Panc1 (cell line): ENCODE results near the gene DYRK1A. TPM values are rescaled to one million over a fixed set of nuclear protein-coding genes. Genes with fewer than 3 reads are reported as not detected.

Experiments used
- ATAC-seq: fragments of 200-7000 bp; cut with Tn5 transposase; 2 replicates; pipeline ENCODE4 v1.9.1; 2020; ENCODE audit warnings: mild to moderate bottlenecking, moderate library complexity
- BruUV-seq: library from RNA; stranded (reverse); fragments of 400-500 nt; replicated peaks from 2 replicates; lab custom pipeline; 2021; lab: Mats Ljungman, UMichigan
- CTCF ChIA-PET: fragments of 300-600 bp; sonication (Branson Sonifier 250); formaldehyde crosslinking; loops from one replicate; lab custom pipeline; 2022; ENCODE audit warnings: antibody characterized with exemption; lab: Charles Lee
- POLR2A ChIA-PET: fragments of 300-600 bp; sonication (Branson Sonifier 250); formaldehyde crosslinking; loops from one replicate; lab custom pipeline; 2022; ENCODE audit warnings: antibody characterized with exemption; lab: Charles Lee
- DNase-seq: peaks from one replicate; pipeline ENCODE4 v3.0.0-alpha.2; 2010; ENCODE audit warnings: low read depth, low spot score
- H3K27ac ChIP-seq: 2 replicates; pipeline ENCODE4 v1.5.1; 2011; ENCODE audit warnings: mild to moderate bottlenecking, low read length, inconsistent platforms
- H3K27me3 ChIP-seq: fragments of 200-500 bp; sonication (Bioruptor generic); 2 replicates; pipeline ENCODE4 v1.6.0; 2014; ENCODE audit warnings: low read length, inconsistent platforms; ENCODE audit not compliant: control insufficient read depth, insufficient read depth
- H3K36me3 ChIP-seq: fragments of 200-500 bp; sonication (Bioruptor generic); 2 replicates; pipeline ENCODE4 v1.5.1; 2014; ENCODE audit warnings: inconsistent platforms, mild to moderate bottlenecking, low read length, moderate library complexity; ENCODE audit not compliant: control insufficient read depth, insufficient read depth
- H3K4me1 ChIP-seq: 2 replicates; pipeline ENCODE4 v1.5.1; 2011; ENCODE audit warnings: inconsistent platforms, mild to moderate bottlenecking, low read length, moderate library complexity; ENCODE audit not compliant: control insufficient read depth, insufficient read depth
- H3K4me3 ChIP-seq, 2 experiments: 2 replicates each; pipeline ENCODE4 v1.5.1; 2011 to 2012; ENCODE audit warnings: low read depth in 2 of 2, low read length in 2 of 2, mild to moderate bottlenecking in 2 of 2, inconsistent platforms in 1 of 2, moderate library complexity in 1 of 2
- H3K9me3 ChIP-seq: fragments of 200-500 bp; sonication (Bioruptor generic); 2 replicates; pipeline ENCODE4 v1.5.1; 2014; ENCODE audit warnings: low read depth, mild to moderate bottlenecking, inconsistent platforms, low read length, moderate library complexity; ENCODE audit not compliant: control insufficient read depth, insufficient read depth
- POLR2AphosphoS5 ChIP-seq: IDR thresholded peaks from 2 replicates; pipeline ENCODE4 v1.6.1; 2012; ENCODE audit warnings: mild to moderate bottlenecking, low read depth, low read length, moderate library complexity
- SIN3A ChIP-seq: IDR thresholded peaks from 2 replicates; pipeline ENCODE4 v1.6.1; 2012; ENCODE audit warnings: low read depth, mild to moderate bottlenecking, low read length, moderate library complexity, borderline replicate concordance; ENCODE audit not compliant: insufficient read depth
- TCF7L2 ChIP-seq: IDR thresholded peaks from 2 replicates; pipeline ENCODE4 v1.6.1; 2011; ENCODE audit warnings: mild to moderate bottlenecking, low read depth, low read length, inconsistent platforms
- in situ Hi-C: cut with HindIII; loops from 2 replicates; pipeline ENCODE4 v1.10.0; 2016; ENCODE audit warnings: low sequenced_read_pairs, low pct_unique_long_range_greater_than_20kb
- intact Hi-C: fragments of 100-400 bp; cut with micrococcal nuclease; formaldehyde crosslinking; loops from one replicate; pipeline ENCODE4 v1.10.0; 2022; ENCODE audit not compliant: unreplicated experiment
- total RNA-seq: library from RNA; stranded (reverse); gene quantifications from one replicate; pipeline ENCODE4 v1.2.1, GENCODE V29; 2021; ENCODE audit not compliant: unreplicated experiment
- TF ChIP-seq, protein P1 (sequence below), 2 experiments: IDR thresholded peaks; 2 replicates each; pipeline ENCODE4 v1.6.1; 2011 to 2012; ENCODE audit warnings: low read depth in 2 of 2, control low read depth in 1 of 2, low read length in 1 of 2, mild to moderate bottlenecking in 1 of 2, moderate library complexity in 1 of 2; ENCODE audit not compliant: insufficient read depth in 1 of 2
- TF ChIP-seq, protein P2 (sequence below): fragments of 450-650 bp; IDR thresholded peaks from 2 replicates; pipeline ENCODE4 v1.5.1; 2017; ENCODE audit warnings: mild to moderate bottlenecking

The DYRK1A gene
- total RNA-seq, 1 experiment from 2014 or later = 36.1 TPM

DNA sequence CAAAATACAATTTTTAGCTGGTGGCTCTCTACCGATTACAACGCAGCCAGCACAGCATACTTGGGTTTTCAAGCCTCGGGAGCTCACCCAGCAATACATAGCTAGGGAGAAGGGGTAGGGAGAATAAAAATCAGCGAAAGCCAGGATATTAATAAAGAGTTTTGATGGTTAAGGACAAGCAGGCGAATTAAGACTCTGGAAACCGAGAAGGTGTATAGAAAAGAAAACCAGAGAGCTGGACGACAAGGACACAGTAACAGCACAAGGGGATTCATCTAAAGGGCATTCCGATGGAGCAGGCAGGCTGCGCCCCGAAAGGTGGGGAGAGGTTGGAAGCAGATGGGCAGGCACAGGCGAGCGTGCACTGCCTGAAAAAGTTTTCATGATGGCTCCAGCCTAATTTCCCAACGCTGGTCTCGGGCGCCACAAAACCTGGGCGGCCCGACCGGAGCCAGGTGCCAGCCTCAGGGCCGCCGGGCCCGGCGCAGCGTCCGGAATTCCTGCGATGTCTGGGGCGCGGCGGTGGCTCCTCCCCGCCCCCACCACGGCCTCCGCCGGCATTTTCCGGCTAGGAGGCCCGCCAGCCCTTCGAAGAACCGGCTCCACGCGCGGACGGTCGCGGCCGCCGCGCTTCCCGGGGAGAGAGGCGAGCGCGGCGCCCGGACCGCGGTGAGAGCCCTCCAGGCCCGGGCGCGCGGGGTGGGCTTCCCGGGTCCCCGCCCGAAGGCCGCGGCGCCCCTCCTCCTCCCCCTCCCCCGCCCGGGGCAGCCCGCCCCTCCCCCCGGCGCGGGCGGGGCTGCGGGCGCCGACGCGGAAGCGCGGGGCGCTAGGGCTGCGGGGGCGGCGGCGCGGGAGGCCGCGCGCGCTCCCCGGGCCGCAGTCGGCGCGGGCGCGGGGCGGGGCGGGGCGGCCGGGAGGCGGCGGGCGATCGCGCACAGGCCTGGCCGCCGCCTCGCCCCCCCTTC is 774 bp upstream of the DYRK1A start:
- TF ChIP-seq POLR2AphosphoS5 = peak; percentile 64
- 0 out of 2 replicates have a peak, but pooled peaks have one; percentile 67 for TF ChIP-seq SIN3A
- TF ChIP-seq, protein P1, sequence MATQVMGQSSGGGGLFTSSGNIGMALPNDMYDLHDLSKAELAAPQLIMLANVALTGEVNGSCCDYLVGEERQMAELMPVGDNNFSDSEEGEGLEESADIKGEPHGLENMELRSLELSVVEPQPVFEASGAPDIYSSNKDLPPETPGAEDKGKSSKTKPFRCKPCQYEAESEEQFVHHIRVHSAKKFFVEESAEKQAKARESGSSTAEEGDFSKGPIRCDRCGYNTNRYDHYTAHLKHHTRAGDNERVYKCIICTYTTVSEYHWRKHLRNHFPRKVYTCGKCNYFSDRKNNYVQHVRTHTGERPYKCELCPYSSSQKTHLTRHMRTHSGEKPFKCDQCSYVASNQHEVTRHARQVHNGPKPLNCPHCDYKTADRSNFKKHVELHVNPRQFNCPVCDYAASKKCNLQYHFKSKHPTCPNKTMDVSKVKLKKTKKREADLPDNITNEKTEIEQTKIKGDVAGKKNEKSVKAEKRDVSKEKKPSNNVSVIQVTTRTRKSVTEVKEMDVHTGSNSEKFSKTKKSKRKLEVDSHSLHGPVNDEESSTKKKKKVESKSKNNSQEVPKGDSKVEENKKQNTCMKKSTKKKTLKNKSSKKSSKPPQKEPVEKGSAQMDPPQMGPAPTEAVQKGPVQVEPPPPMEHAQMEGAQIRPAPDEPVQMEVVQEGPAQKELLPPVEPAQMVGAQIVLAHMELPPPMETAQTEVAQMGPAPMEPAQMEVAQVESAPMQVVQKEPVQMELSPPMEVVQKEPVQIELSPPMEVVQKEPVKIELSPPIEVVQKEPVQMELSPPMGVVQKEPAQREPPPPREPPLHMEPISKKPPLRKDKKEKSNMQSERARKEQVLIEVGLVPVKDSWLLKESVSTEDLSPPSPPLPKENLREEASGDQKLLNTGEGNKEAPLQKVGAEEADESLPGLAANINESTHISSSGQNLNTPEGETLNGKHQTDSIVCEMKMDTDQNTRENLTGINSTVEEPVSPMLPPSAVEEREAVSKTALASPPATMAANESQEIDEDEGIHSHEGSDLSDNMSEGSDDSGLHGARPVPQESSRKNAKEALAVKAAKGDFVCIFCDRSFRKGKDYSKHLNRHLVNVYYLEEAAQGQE (IDR thresholded peaks at IDR 0.05; ENCODE audit: insufficient read depth in 1 of 2, low read depth in 2 of 2, low read length in 1 of 2) = no peak
- no TSS peak for BruUV-seq
- intact Hi-C loops (loop anchor here (5.0 kb wide), 1 partner anchor 98 kb away; the partner anchor contains the start of gene VPS26C), in situ Hi-C loops (no loop called here)
- DNase-seq (no peak), ATAC-seq (peak; percentile 62)
- H3K36me3 ChIP-seq = no peaks in the 10 kb centered on the region; the same call in 1 of the 2 replicates
- H3K4me1 ChIP-seq = peaks cover 22% of the 10 kb centered on the region
- no peaks in the 10 kb centered on the region for H3K27me3 ChIP-seq
- peak overlapping the region; percentile 99 for H3K27ac ChIP-seq
- H3K4me3 ChIP-seq = peak overlapping the region; percentile 55 to 69
- ChIA-PET CTCF (no interaction called here), POLR2A (interaction anchor here (0.6 to 1.2 kb wide), 2 partner anchors 98 to 122 kb away, joined by 3 to 4 read pairs; no protein-coding TSS in a partner anchor)
- H3K9me3 ChIP-seq = no peaks in the 10 kb centered on the region

DNA sequence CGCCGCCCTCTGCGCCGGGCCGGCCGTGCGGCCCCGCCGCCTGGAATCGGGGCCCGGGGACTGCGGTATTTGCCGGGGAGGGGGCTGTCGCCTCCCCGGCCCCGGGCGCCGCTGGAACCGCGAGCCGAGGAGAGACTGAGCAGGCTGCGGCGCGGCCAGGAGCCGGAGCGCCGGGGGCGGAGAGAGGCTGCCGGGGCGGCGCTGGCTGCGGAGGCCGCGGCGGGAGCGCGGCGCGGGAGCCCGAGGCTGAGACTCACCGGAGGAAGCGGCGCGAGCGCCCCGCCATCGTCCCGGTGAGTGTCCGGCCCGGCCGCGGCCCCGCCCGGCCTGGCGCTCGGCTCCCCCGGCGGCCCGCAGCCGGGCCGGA is 746 bp downstream of the DYRK1A start:
- no TSS peak for BruUV-seq
- ATAC-seq (no peak), DNase-seq (no peak)
- H3K27ac ChIP-seq = no peak overlapping the region
- no peaks in the 10 kb centered on the region for H3K9me3 ChIP-seq
- no peaks in the 10 kb centered on the region; the same call in 1 of the 2 replicates for H3K36me3 ChIP-seq
- in situ Hi-C loops (no loop called here), intact Hi-C loops (loop anchor here (5.0 kb wide), 1 partner anchor 100 kb away; the partner anchor contains the start of gene VPS26C)
- ChIA-PET CTCF (no interaction called here), POLR2A (no interaction called here)
- H3K4me1 ChIP-seq = peaks cover 28% of the 10 kb centered on the region
- no peak for TF ChIP-seq TCF7L2
- no peak for TF ChIP-seq POLR2AphosphoS5
- no peak for TF ChIP-seq SIN3A
- TF ChIP-seq, protein P1 (IDR thresholded peaks at IDR 0.05; ENCODE audit: insufficient read depth in 1 of 2, low read depth in 2 of 2, low read length in 1 of 2) = no peak
- TF ChIP-seq, protein P2, sequence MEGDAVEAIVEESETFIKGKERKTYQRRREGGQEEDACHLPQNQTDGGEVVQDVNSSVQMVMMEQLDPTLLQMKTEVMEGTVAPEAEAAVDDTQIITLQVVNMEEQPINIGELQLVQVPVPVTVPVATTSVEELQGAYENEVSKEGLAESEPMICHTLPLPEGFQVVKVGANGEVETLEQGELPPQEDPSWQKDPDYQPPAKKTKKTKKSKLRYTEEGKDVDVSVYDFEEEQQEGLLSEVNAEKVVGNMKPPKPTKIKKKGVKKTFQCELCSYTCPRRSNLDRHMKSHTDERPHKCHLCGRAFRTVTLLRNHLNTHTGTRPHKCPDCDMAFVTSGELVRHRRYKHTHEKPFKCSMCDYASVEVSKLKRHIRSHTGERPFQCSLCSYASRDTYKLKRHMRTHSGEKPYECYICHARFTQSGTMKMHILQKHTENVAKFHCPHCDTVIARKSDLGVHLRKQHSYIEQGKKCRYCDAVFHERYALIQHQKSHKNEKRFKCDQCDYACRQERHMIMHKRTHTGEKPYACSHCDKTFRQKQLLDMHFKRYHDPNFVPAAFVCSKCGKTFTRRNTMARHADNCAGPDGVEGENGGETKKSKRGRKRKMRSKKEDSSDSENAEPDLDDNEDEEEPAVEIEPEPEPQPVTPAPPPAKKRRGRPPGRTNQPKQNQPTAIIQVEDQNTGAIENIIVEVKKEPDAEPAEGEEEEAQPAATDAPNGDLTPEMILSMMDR = no peak
- H3K4me3 ChIP-seq = peak overlapping the region; percentile 73 to 78
- no peaks in the 10 kb centered on the region for H3K27me3 ChIP-seq
